RPMI8226 (cell line): ENCODE data around the gene AKAP13.

Source experiments
- DNase-seq: peaks from one replicate; pipeline ENCODE4 v3.0.0-alpha.2; 2015

The AKAP13 gene

DNA sequence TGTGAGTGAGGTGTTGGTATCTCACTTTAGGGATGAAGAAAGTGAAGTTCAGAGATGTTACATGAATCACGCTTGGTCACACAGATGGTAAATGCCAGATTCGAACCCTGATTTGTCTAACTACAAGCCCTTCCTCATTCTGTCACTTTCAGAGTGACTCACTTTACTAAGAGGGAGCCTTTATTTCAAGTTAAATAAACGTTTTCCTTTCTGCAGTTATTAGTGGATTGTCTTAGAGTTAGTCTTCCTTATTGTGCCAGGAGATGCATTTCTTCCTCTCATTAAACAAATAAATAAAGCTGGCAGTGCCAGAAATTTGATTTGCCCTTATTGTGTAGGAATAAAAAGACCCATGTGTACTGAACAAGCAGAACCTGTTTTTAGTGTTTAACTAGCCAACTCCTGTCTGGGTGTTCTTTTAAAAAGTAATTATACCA is 162.5 kb downstream of the AKAP13 start:
- DNase-seq = no peak

DNA sequence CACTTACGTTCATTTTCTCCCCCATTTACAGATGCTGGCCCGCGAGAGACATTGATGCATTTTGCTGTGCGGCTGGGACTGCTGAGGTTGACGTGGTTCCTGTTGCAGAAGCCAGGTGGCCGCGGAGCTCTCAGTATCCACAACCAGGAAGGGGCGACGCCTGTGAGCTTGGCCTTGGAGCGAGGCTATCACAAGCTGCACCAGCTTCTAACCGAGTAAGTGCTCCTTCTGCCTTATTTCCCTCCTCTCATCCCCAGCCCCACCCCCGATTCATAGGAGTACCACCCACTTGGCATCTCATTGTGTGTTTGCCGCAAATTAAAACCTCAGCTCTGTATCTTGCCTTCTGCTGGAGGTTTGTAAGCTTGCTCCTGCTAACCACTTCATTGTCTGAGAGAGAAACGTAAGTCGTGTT is 163.3 kb downstream of the AKAP13 start:
- no peak for DNase-seq

DNA sequence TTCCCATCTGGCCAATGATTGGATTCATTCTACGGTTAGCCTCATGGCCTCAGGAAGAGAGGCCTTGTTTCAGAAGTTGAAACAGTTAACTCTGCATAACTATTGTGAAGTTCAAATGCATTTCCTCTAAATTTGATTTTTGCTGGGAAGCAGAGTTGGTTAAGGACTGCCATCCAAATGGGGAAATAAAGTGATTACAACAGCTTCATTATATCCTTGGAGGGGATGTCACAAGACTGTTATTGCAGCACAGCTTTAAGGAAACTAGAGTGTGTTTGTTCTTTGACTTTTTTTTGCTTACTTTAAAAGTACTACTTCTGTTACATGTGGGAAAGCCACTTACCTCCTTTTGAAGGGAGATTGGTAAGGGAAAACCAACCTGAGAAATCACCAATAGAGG is 164.8 kb downstream of the AKAP13 start:
- no peak for DNase-seq

DNA sequence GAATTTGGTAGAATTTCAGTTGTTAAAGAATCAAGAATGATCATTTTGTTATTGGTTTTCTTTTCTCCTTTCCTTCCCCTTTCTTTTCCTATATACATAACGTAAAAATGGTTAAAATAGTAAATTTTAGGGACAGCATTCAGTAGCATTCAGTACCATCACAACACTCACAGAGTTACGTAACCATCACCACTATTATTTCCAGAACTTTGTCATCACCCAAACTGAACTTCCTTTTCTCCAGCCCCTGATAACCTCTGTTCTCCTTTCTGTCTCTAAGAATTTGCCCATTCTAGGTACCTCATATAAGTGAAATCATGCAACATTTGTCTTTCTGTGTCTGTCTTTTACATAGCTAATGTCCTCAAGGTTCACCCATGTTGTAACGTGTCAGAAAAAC is 165.3 kb downstream of the AKAP13 start:
- no peak for DNase-seq

DNA sequence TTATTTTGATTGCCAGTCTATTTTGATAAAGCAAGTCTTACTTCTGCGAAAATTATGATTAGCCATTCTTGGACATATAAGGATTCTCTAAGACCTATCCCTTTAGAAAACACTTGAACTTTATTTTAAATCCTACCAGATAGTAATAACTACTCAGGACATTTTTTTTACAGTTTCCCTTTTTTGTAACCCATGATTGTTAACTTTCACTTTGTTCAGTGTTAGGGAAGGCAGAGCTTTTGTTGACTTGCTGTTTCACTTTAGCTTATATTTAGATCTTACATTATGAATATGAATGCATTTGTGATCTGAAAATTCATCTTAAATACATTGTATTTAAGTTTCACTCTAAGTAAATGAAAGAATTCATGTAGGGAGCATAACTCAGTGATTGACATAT is 167.0 kb downstream of the AKAP13 start:
- no peak for DNase-seq

DNA sequence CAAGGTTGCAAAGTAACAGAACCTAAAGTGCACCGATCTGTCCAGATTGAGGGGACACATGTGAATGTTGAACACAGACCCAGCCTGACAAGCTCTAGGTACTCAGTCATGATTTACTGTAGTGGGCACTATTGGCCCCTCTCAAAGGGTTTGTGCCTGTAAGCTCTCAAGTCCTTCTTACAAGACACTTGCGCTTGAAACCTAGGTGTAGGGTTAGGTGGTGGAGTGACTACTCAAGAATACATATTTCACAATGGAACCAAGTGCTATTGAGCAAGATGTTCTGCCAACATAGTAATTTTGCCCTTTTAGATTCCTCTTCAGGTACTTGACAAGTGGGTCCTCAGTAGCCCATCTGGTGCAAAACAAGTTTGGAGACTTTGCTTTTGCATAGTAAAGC is 169.9 kb downstream of the AKAP13 start:
- no peak for DNase-seq

DNA sequence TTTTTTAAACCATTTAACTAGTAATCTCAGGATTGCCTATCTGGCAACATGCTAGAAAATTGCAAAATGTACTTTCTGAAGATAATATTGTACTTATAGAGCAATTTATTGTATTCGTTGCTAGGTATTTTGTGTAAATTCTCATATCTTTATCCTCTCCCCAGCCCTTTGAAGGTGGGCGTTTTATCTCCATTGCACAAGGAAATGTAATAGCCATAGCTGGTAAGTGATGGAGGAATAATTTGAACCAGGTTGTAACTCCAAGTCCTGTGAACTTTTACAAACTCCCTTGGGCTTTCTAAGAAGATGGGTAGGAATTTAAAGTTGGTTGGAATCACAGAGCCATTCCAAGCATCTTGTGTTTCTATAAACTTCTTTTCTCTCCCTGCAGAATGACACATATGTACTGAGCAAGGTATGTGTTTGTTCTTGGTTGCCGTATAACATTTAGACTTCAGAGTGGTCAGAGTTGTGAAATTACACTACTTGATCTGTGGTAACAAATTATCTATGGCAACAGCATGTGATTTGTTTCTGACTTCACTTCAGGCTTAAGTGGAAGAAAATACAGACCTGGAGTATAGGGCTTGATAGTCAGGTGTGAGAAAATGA is 170.9 kb downstream of the AKAP13 start:
- DNase-seq = no peak

DNA sequence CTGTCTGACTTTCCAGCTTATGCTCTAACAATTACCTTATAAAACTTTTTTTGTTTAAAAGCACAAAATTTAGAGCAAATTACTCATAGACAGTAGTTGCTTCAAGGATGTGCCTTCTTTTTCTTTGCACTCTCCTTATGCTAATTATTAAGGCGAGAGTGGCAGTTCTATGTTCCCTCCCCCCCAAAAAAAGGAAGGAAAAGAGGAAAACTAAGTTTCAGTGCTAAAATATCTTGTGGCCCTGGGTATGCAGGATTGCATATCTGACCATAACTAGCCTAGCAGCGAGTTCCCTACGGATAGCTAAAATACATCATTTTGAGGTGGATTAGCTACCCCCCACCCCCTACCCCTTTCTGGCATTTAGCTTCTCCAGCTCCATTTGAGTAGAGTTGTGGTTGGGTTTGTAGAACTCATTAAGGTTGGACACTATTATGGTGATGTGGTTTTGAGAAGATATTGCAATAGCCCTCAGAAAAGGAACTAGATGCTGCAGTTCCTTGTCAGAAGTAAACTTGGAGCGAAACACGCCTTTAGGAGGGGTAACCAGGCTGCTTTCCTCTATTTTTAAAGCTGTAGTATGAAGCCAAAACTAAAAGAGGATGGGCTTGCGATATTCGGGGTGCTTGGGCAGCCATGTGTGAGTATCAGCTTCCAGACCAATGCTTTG is 174.6 kb downstream of the AKAP13 start:
- no peak for DNase-seq

DNA sequence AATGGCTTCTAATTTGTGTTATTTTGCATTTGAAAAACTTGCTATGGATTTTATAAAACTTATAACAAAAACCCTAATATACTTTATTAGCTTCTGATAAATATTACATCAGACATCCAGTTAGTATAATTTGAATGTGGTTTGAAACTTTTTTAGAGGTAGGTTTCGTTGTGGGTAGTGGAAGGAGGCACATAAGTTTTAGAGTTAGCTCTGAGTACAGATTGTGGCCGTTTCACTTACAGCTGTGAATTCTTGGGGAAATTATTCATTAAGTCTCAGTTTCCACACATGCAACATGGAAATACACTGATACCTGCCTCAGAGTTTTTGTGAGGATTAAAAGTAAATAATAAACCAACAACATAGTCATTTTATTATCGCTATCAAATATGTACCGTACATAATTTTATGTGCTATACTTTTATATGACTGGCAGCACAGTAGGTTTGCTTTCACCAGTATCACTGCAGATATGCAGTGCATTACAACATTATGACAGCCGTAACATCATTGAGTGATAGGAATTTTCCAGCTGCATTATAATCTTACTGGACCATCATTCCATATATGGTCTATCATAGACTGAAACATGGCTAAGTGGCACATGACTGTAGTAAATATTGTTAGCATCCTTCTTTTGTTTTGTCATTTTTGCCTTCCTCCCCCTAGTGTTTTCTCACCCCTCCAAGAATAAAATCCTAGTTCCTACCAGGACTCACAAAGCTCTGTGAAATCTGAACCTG is 175.6 kb downstream of the AKAP13 start:
- no peak for DNase-seq

DNA sequence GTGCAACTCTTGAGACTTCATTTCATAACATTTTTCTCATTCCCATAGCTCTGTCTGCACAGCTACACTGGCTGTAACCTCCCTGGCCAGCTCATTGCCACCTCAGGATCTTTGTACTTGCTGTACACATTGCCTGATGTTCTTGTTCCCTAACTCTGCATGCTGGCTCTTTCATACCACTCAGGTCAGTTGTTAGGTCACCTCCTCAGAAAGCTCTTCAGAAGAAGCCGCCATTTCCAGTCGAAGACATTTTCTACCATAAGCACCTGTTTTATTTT is 176.2 kb downstream of the AKAP13 start:
- DNase-seq = no peak

DNA sequence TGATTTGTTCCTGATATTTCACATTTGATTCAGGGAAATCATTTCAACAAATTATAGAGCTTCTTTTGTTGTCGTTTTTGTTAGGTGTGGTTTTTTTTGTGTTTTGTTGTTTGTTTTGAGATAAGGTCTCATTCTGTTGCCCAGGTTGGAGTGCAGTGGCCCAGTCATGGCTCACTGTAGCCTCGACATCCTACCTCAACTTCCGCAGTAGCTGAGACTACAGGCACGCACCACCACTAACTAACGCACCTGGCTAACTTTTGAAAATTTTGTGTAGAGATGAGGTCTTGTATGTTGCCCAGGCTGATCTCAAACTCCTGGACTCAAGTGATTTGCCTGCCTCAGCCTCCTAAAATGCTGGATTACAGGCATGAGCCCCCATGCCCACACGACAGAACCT is 177.0 kb downstream of the AKAP13 start:
- DNase-seq = no peak

DNA sequence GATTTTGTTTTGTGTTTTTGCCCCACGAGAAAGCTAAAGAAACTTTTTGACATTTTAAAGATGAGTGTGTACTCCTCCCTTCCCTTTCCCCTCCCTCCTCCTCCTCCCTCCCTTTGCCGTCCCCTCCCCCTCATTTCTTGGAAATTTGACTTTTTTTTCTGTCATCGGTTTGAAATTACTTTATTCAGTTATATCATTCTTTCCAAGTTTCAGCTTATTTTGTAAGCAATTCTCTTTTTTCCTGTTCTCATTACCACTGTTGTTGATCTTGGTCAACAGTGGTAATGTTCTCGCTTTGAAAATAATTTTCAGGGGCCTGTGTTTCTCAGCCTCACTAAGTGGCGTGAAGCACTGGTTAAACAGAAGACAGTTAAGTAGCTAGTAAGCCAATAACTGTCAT is 178.4 kb downstream of the AKAP13 start:
- no peak for DNase-seq

DNA sequence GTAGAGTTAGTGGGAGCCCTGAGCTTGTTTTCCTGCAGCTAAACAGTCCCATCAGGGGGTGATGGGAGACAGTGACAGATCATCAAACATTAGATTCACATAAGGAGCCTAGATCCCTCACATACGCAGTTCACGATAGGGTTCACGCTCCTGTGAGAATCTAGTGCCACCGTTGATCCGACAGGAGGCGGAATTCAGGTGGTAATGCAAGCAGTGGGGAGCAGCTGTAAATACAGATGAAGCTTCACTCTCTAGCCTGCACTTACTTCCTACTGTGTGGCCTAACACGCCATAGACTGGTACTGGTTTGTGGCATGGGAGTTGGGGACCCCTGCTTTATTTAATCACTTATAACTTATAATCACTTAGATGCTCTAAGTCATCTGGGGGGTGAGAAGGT is 179.1 kb downstream of the AKAP13 start:
- no peak for DNase-seq

DNA sequence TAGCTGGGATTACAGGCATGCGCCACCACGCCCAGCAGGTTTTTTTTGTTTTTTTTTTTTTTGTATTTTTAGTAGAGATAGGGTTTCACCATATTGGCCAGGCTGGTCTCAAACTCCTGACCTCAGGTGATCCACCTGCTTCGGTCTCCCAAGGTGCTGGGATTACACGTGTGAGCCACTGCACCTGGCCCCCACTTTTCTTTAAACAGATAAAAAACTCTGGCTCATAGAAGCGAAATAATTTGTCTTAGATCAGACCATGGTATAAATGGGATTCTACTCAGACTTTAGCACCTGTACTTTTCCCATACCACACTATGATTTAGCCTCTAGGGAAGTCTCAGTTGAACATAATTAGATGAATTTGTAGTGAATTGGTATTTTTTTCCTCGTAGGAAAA is 182.4 kb downstream of the AKAP13 start:
- no peak for DNase-seq

DNA sequence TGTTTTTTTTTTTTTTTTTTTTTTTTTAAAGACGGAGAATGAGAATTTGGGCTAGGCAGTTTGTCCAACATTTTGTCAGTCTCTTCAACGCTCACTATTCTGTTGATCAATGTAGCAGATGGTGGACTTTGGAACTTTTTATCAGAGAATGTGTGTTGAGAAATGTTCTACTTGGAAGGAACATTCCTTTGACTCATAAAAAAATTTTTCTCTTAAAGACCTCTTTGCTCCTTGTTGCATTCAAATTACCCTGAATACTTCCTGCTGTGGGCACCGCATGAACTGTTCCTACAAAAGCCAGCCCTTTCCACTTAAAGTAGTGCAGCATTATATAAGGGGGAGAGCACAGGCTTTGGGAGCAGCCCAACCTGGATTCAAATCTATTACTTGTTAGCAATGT is 182.9 kb downstream of the AKAP13 start:
- no peak for DNase-seq

DNA sequence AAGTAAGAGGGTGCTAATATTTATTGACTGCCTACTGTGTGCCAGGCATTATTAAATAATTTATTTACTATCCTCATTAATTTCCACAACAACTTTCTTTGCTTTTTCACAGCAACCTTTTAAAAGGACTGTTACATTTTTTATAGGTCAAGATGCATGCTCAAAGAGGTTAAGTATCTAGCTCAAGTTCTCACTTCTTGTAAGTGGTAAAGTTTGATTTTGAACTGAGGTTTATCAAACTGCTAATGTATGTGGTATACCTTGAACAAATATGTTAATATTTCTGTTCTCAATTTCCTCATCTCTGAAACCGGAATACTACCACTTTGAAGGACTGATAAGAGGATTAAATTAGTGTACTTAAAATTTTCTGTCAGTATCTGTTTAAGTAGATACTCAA is 183.3 kb downstream of the AKAP13 start:
- no peak for DNase-seq

DNA sequence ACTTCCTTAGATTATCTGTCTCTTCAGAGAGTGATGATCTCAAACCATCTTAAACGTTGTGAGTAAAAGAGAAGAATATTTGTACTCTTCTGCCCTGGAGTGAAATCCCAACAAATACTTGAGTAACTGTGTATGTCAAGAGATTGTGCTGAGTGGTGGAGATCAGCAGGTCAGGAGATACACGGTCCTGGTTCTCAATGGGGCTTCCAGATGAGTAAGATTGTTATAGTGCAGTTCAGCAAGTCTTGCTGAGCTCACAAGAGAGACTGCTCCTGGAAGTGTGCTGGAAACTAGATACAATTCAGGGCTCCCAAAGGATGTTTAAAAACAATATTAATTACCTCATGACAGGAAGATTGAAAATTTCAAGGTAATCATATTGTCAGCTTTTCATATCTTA is 184.3 kb downstream of the AKAP13 start:
- DNase-seq = no peak

DNA sequence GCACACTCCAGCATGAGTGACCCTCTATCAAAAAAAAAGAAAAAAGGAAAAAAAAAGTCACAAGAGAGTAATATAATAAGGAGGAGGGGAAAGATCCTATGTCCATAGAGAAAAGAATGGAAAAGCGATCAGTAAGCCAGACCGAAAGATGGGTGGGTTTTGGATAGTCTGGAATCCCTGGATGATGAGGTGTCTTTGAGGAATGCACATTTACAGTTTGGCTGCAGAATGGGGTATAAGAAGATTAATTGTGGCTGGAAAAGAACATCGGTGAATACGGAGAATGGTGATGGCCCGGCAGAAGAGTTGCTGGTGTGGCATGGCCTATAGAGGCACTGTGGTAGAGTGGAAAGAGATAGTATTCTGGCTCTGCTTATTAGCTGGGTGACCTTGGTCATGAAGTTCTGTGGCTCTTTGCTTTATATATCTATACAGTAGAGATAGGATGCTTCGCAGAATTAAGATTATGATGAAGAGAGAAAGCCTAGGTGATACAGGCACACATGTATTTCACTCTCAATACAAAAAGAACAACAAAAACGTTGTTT is 187.9 kb downstream of the AKAP13 start:
- no peak for DNase-seq

DNA sequence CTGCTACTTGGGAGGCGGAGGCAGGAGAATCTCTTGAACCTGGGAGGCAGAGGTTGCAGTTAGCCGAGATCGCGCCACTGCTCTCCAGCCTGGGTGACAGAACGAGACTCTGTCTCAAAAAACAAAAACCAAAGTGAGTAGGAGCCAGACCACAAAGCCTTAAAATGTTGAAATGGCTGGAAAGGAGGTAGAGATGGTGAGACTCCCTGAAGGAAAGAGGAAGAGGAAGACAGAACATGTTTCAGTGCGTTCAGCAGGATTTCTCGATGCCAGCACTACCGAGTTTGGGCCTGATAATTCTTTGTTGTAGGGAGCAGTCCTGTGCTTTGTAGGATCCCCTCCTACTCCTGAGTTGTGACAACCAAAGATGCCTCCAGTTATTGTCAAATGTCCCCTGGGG is 189.9 kb downstream of the AKAP13 start:
- no peak for DNase-seq

DNA sequence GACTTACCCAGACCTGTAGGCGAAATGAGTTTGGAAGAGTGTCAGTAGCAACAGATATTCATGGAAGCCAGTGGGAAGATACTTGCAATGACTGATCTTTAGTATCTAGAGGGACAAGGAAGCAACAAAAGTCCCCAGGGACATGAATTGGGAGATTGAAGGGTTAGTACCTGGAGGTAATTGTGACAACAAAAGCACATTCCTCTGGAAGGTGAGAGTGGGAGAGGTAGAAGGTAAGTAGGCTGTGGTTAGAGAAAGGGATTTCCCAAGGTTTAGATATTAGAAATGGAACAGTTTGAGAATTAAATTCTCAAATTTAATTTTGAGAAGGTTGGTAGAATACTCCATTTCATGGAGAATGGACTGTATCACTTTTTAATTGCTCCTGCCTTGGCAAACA is 191.4 kb downstream of the AKAP13 start:
- no peak for DNase-seq

DNA sequence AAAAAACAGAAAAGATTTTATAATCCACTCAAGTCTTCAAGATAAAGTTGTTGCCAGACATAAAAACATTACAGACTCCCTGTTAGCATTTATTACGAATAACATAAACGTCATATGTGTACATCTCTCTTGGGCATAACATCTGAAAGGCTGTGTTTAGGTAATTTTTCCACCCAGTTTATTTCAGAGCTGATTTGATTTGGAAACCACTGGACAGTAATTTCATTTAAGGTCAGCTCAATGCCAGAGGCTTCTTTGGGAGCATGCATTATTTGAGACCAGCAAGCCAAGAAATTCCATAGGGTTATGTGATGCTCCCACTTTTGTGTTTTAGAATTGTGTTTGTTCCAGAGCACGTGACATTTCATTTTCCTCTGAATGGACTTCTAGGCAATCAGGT is 196.0 kb downstream of the AKAP13 start:
- no peak for DNase-seq

DNA sequence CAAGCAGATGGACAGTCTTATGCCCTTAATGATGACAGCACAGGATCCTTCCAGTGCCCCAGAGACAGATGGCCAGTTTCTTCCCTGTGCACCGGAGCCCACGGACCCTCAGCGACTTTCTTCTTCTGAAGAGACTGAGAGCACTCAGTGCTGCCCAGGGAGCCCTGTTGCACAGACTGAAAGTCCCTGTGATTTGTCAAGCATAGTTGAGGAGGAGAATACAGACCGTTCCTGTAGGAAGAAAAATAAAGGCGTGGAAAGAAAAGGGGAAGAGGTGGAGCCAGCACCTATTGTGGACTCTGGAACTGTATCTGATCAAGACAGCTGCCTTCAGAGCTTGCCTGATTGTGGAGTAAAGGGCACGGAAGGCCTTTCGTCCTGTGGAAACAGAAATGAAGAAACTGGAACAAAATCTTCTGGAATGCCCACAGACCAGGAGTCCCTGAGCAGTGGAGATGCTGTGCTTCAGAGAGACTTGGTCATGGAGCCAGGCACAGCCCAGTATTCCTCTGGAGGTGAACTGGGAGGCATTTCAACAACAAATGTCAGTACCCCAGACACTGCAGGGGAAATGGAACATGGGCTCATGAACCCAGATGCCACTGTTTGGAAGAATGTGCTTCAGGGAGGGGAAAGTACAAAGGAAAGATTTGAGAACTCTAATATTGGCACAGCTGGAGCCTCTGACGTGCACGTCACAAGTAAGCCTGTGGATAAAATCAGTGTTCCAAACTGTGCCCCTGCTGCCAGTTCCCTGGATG is 198.7 kb downstream of the AKAP13 start:
- DNase-seq = no peak

DNA sequence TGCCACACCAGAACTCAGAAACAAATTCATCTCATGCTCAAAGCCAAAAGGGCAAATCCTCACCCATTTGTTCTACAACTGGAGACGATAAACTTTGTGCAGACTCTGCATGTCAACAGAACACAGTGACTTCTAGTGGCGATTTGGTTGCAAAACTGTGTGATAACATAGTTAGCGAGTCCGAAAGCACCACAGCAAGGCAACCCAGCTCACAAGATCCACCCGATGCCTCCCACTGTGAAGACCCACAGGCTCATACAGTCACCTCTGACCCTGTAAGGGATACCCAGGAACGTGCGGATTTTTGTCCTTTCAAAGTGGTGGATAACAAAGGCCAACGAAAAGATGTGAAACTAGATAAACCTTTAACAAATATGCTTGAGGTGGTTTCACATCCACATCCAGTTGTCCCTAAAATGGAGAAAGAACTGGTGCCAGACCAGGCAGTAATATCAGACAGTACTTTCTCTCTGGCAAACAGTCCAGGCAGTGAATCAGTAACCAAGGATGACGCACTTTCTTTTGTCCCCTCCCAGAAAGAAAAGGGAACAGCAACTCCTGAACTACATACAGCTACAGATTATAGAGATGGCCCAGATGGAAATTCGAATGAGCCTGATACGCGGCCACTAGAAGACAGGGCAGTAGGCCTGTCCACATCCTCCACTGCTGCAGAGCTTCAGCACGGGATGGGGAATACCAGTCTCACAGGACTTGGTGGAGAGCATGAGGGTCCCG is 199.7 kb downstream of the AKAP13 start:
- no peak for DNase-seq
